Neural progenitor cell (in vitro differentiated cells): Measurements from ENCODE around the gene TNFRSF1B. TPM values are rescaled to one million over a fixed set of nuclear protein-coding genes. Genes with fewer than 3 reads are reported as not detected.

Source experiments
- DNase-seq: peaks from one replicate; pipeline ENCODE4 v3.0.0-alpha.2; 2016; ENCODE audit warnings: low spot score
- H2AFZ ChIP-seq: fragments of 200-600 bp; sonication (generic); replicated peaks from 2 replicates; pipeline ENCODE4 v1.6.1; 2016; ENCODE audit warnings: antibody characterized with exemption
- H3F3A ChIP-seq: fragments of 200-600 bp; sonication (generic); 2 replicates; pipeline ENCODE4 v1.6.1; 2016; ENCODE audit warnings: antibody characterized with exemption, low read depth
- H3K27ac ChIP-seq: fragments of 200-600 bp; sonication (generic); 2 replicates; pipeline ENCODE4 v1.5.1; 2016; ENCODE audit warnings: mild to moderate bottlenecking
- H3K27me3 ChIP-seq: fragments of 200-600 bp; sonication (generic); 2 replicates; pipeline ENCODE4 v1.6.1; 2016; ENCODE audit warnings: mild to moderate bottlenecking, moderate library complexity
- H3K36me3 ChIP-seq: fragments of 200-600 bp; sonication (generic); 2 replicates; pipeline ENCODE4 v1.5.1; 2016
- H3K4me1 ChIP-seq: fragments of 200-600 bp; sonication (generic); 2 replicates; pipeline ENCODE4 v1.6.1; 2016; ENCODE audit warnings: mixed run types
- H3K4me2 ChIP-seq: fragments of 200-600 bp; sonication (generic); 2 replicates; pipeline ENCODE4 v1.6.1; 2016
- H3K4me3 ChIP-seq: fragments of 200-600 bp; sonication (generic); 2 replicates; pipeline ENCODE4 v1.5.1; 2016
- H3K79me2 ChIP-seq: fragments of 200-600 bp; sonication (generic); 2 replicates; pipeline ENCODE4 v1.6.1; 2016; ENCODE audit warnings: low read depth
- H3K9ac ChIP-seq: fragments of 200-600 bp; sonication (generic); 2 replicates; pipeline ENCODE4 v1.6.1; 2016
- H3K9me3 ChIP-seq: fragments of 200-600 bp; sonication (generic); 2 replicates; pipeline ENCODE4 v1.5.1; 2016; ENCODE audit warnings: low read depth
- H4K20me1 ChIP-seq: fragments of 200-600 bp; sonication (generic); 2 replicates; pipeline ENCODE4 v1.6.1; 2016; ENCODE audit warnings: low read depth
- H3K27ac Mint-ChIP-seq: 3 replicates; pipeline ENCODE4 v1.8.0; 2021; ENCODE audit warnings: mixed read lengths
- H3K27me3 Mint-ChIP-seq: 2 replicates; pipeline ENCODE4 v1.8.0; 2022; ENCODE audit warnings: low read depth, mild to moderate bottlenecking, inconsistent platforms, moderate library complexity, mixed read lengths; ENCODE audit not compliant: insufficient read depth
- H3K36me3 Mint-ChIP-seq: 3 replicates; pipeline ENCODE4 v1.8.0; 2021; ENCODE audit warnings: mixed read lengths
- H3K4me1 Mint-ChIP-seq: 3 replicates; pipeline ENCODE4 v1.8.0; 2021; ENCODE audit warnings: mixed read lengths
- H3K4me3 Mint-ChIP-seq: 3 replicates; pipeline ENCODE4 v1.8.0; 2021; ENCODE audit warnings: mild to moderate bottlenecking, moderate library complexity, mixed read lengths
- H3K9me3 Mint-ChIP-seq: 3 replicates; pipeline ENCODE4 v1.8.0; 2020; ENCODE audit warnings: mixed read lengths
- CTCF ChIP-seq: fragments of 200-600 bp; sonication (generic); IDR thresholded peaks from 2 replicates; pipeline ENCODE4 v1.5.1; 2017; ENCODE audit warnings: antibody characterized with exemption, mild to moderate bottlenecking
- EZH2 ChIP-seq: fragments of 200-600 bp; sonication (generic); IDR thresholded peaks from 2 replicates; pipeline ENCODE4 v1.6.1; 2017; ENCODE audit warnings: antibody characterized with exemption, mild to moderate bottlenecking, moderate library complexity
- EZH2phosphoT487 ChIP-seq: fragments of 200-600 bp; sonication (generic); IDR thresholded peaks from 2 replicates; pipeline ENCODE4 v1.6.1; 2017; ENCODE audit warnings: antibody characterized with exemption
- total RNA-seq: library from RNA; depleted of rRNA; stranded (reverse); fragments of >200 nt; gene quantifications from 2 replicates; pipeline ENCODE4 v1.2.3, GENCODE V29; 2015; ENCODE audit warnings: low replicate concordance

The TNFRSF1B gene
- total RNA-seq, 1 donor from 2014 or later: 0.04 TPM

- Histone ChIP-seq H3K9me3 (no peaks in the 10 kb centered on the region), H3K79me2 (no peaks in the 10 kb centered on the region), H2AFZ (no peak overlapping the region), H3K4me3 (no peak overlapping the region), H3K4me1 (peaks cover 10% of the 10 kb centered on the region), H3K9ac (no peak overlapping the region), H3F3A (no peaks in the 10 kb centered on the region), H3K27me3 (no peaks in the 10 kb centered on the region), H3K27ac (no peak overlapping the region), H4K20me1 (no peaks in the 10 kb centered on the region), H3K4me2 (no peak overlapping the region), H3K36me3 (no peaks in the 10 kb centered on the region)
- TF ChIP-seq EZH2phosphoT487 (no peak), CTCF (no peak), EZH2 (no peak)
- DNase-seq: no peak
- Mint-ChIP-seq H3K4me1 (peaks cover 50% of the 10 kb centered on the region), H3K9me3 (no peaks in the 10 kb centered on the region), H3K4me3 (no peak overlapping the region), H3K27ac (peak overlapping the region; percentile 72), H3K27me3 (peaks cover 8% of the 10 kb centered on the region), H3K36me3 (no peaks in the 10 kb centered on the region)
Observed at GRCh38 chr1:12178511-12178910, 11.7 kb downstream of the TNFRSF1B start.

GRCh38 chr1:12179111-12179519 lies 12.3 kb downstream of the TNFRSF1B start:
- no peak overlapping the region for H2AFZ ChIP-seq
- peaks cover 55% of the 10 kb centered on the region for H3K4me1 Mint-ChIP-seq

GRCh38 chr1:12179676-12180075 lies 12.9 kb downstream of the TNFRSF1B start:
- no peak overlapping the region for H3K4me3 Mint-ChIP-seq
- H3K27me3 Mint-ChIP-seq: peaks cover 8% of the 10 kb centered on the region
- Histone ChIP-seq H2AFZ (no peak overlapping the region), H3K79me2 (no peaks in the 10 kb centered on the region), H3F3A (peaks cover 1% of the 10 kb centered on the region), H3K4me3 (no peak overlapping the region), H3K4me2 (no peak overlapping the region), H3K9me3 (no peaks in the 10 kb centered on the region), H3K27me3 (no peaks in the 10 kb centered on the region), H3K4me1 (peaks cover 20% of the 10 kb centered on the region), H3K36me3 (no peaks in the 10 kb centered on the region), H3K27ac (no peak overlapping the region), H4K20me1 (no peaks in the 10 kb centered on the region), H3K9ac (no peak overlapping the region)
- no peak for TF ChIP-seq EZH2phosphoT487
- TF ChIP-seq EZH2: no peak
- TF ChIP-seq CTCF: no peak
- no peaks in the 10 kb centered on the region for H3K9me3 Mint-ChIP-seq
- peaks cover 52% of the 10 kb centered on the region for H3K4me1 Mint-ChIP-seq
- no peak for DNase-seq
- peak overlapping the region; percentile 57 for H3K27ac Mint-ChIP-seq
- no peaks in the 10 kb centered on the region for H3K36me3 Mint-ChIP-seq

More at GRCh38 chr1:12179111-12179519, 12.3 kb downstream of the TNFRSF1B start:
- Histone ChIP-seq H3F3A (no peaks in the 10 kb centered on the region), H3K36me3 (no peaks in the 10 kb centered on the region), H3K9me3 (no peaks in the 10 kb centered on the region), H3K27me3 (no peaks in the 10 kb centered on the region), H4K20me1 (no peaks in the 10 kb centered on the region), H3K9ac (no peak overlapping the region), H3K4me2 (no peak overlapping the region), H3K4me1 (peaks cover 14% of the 10 kb centered on the region), H3K4me3 (no peak overlapping the region), H3K27ac (no peak overlapping the region), H3K79me2 (no peaks in the 10 kb centered on the region)
- DNase-seq: no peak
- H3K9me3 Mint-ChIP-seq: no peaks in the 10 kb centered on the region
- no peaks in the 10 kb centered on the region for H3K36me3 Mint-ChIP-seq
- H3K27me3 Mint-ChIP-seq: peaks cover 8% of the 10 kb centered on the region
- H3K4me3 Mint-ChIP-seq: no peak overlapping the region
- TF ChIP-seq EZH2phosphoT487: no peak
- no peak for TF ChIP-seq EZH2
- no peak for TF ChIP-seq CTCF
- H3K27ac Mint-ChIP-seq: no peak overlapping the region
